DND-41 (cell line): Measurements from ENCODE around the gene COMP.

Experiments
- CTCF ChIP-seq: IDR thresholded peaks from 2 replicates; pipeline ENCODE4 v1.5.1; 2012; ENCODE audit warnings: borderline replicate concordance, low read length, moderate library complexity, mild to moderate bottlenecking; ENCODE audit not compliant: poor library complexity, severe bottlenecking; ENCODE audit errors: extremely low read depth
- EZH2 ChIP-seq: IDR thresholded peaks from 3 replicates; pipeline ENCODE4 v1.6.1; 2012; ENCODE audit warnings: borderline replicate concordance, low read depth, mild to moderate bottlenecking, moderate library complexity, low read length, inconsistent platforms; ENCODE audit not compliant: severe bottlenecking

GRCh38 chr19:18798384-18799352 is 7.6 kb upstream of the COMP start:
- no peak for TF ChIP-seq CTCF
- TF ChIP-seq EZH2 = no peak
